HG03103 (cell line): Measurements from ENCODE around the gene BGN.

ENCODE experiments used
- ATAC-seq: cut with Tn5 transposase; IDR thresholded peaks from one replicate; pipeline ENCODE4 v1.9.1; 2021; ENCODE audit warnings: low read depth; ENCODE audit not compliant: unreplicated experiment

Gene BGN

GRCh38 chrX:153494541-153495361 lies at the start of gene BGN:
Gene BGN, plus strand, starts transcription at chrX:153494980. Its CDS starts 9,652 bp downstream, at chrX:153504632.
- ATAC-seq = no peak

GRCh38 chrX:153445106-153445855 lies 49.5 kb upstream of the BGN start:
- ATAC-seq = no peak

- ATAC-seq = no peak
Observed at GRCh38 chrX:153445856-153446635, 48.7 kb upstream of the BGN start, which contains the start of gene TREX2. Gene TREX2, minus strand, starts transcription at chrX:153446056. Its CDS starts 626 bp downstream, at chrX:153445430.

GRCh38 chrX:153446636-153446936 lies 48.2 kb upstream of the BGN start:
- no peak for ATAC-seq

DNA sequence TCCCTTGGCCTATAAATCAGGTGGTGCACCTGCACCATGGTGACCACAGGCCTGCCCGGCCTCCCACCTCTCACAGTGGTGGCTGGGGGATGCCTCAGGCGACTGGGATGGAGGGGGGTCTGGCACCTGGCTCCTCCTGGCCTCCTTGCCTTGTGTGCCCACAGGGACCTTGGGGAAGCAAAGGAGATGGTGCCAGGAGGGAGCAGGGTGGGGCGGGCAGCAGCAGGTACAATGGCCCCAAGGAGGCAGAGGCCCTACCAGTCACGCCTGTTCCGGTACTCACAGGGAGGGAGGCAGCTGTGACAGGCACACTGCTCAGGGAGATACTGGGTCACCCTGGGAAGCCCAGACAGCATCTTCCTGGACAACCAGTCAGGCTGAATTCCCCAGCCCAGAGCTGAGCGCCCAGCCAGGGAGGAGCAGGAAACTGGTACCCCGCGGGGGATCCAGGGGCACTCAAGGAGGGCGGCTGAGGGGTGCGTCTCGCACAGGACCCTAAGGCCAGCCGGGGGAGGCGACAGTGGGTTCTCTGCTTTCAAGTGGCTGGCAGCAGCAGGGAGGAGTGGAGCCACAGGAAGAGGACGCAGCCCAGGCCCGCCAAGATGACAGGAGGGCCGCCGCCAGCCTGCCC lies 47.7 kb upstream of the BGN start:
- ATAC-seq = no peak

DNA sequence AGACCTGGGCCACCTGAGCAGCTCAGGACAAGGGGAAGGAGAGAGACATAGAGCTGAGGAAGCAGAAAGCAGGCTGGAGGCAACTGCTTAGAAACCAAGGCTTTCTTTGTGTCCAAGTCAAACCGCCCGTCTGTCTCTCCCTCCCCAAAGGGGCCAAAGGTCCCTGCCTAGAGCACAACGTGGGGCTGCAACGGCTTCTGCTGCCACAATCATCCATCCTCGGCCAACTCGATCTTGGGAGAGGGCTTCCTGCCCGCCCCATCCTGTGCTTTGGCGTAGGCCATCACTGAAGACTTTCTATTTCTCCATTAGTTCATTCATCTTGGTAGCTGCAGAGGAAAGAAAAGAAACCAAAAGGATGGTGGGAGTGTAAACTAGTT lies 47.2 kb upstream of the BGN start:
- ATAC-seq = no peak

GRCh38 chrX:153448556-153449367 lies 46.0 kb upstream of the BGN start:
- ATAC-seq = no peak

DNA sequence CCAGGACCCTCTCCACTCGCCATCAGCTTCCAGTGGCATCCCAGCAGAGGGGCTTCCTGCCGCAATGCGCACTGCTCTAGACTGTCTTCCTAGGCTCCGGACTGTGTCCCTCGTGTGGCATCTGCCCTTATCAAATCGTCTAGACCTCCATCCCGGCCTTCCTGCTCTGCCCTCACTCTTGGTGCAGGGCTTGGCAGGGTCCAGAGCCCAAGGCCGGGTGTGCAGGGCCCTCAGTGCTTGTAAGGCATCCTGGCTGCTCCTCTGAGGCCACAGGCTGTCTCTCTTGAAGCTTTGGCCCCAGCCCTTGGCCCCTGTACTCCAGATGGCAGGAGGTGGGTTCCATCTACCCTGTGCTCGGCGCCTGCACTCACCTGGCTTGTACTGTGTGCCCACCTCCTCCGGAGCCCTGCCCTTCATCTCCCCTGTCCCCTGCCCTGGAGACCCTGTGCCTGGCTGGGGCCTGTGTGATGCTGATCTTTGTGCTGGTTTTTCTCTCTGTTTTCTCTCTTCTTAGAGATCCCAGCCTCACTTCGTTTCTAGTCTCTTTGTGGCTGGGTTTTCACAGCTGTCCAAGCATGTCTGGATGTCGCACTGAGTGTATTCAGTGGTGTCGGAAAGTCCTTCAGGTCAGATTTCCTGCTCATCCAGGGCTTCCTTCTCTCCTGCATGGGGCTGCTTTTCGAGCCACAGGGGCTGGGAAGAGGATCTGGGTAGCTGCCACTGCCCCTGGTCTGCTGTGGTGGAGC lies 45.2 kb upstream of the BGN start:
- ATAC-seq = no peak

DNA sequence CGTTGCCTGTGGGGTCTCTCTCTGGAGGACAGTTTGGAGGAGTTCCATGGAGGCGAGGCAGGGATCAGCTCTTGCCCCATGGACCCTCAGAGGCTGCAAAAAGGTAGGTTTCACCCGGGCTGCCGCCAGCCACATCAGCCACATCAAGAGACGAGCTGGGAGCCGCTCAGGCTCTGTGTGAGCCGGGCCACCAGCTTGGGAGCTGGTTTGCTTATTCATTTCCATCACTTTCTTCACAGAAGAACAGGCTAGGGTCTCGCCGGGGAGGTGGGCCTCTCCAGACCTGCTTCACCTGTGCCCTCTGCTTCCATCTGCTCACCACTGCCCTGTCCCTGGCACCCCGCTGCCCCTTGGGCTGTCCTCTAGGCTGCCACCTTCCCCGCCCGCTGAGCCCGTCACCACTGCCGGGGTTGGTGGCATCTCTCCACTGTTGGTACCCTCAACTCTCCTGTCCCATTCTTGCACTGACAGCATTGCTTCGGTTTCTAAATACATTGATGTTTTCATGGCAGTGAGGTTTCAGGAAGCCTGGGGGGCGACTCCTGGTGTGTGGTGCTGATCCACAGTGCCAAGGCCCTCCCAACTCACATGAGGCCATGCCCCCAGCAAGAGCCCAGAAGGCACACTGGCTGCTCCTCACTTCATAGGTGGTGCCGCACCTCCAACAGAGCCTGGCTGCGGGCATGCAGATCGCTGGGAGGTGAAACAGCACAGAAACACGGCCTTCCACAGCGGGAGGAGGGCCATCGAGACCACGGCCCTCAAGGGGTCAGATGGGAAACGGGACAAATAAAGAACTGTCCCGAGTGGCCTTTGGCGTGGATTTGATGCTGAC lies 44.4 kb upstream of the BGN start:
- no peak for ATAC-seq

DNA sequence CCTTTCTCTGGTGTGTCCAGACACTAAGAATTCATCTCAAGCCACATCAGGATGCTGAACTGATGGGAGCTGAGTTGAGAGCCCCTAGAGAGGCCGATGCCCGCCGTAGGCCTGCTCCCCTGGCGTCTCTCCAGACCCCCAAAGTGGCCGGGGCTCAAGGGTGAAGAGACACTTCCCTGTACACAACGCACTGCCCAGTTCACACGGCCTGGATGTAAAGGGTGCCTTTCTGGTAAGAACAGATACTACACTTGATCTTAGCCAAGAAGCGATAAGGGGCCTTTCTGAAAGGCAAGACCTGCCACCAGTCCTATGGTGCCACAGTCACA lies 43.9 kb upstream of the BGN start:
- ATAC-seq = no peak

DNA sequence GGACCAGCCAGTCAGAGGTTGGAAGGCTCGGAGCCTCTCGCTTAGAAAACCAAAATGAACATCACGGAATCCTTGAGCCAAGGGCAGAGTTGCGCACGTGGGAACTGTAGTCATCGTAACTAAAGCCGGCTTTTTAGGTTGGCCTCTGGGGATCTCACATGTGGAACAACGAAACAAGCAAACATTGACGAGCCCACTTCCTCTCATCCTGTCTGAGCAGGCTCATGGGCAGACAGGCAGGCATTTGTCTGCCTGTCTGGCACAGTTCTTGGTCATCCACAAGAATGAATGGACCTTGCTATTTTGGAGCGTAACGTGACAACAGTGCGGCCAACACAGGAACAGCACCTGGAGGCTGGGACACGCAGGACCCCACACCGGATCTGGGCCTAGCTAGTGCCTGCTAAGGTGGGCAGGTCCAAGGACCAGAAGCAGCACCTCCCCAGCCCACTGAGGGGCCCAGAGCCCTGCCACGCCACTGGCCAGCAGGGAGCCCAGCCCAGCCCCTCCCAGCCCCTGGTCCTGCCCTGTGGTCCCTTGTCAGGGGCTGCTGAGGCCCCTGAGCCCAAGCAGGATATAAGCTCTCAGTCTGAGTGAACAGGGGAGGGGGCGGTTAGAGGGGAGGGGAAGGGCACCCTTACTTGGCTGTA lies 39.8 kb upstream of the BGN start:
- ATAC-seq = no peak

DNA sequence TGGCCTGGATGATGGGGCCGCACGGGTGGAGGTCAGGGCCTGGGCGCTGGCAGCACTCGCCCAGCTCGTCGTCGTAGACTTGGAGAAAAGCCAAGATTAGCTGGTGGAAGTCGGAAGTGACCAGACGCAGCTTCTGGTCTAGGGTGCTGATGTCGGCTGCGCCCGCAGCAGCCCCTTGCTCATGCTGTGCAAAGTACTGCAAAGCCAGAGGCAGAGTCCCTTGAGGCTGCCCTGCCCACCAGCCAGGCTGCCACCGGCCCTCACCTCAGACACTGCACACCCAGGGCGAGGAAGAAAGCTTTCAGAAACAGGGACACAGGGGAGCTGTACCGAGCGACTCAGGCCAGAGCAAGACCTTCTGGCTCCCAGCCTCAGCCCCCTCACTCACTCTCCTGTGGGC lies 39.2 kb upstream of the BGN start:
- no peak for ATAC-seq

GRCh38 chrX:153456161-153456560 lies 38.6 kb upstream of the BGN start:
- ATAC-seq = no peak

GRCh38 chrX:153456704-153457103 lies 38.1 kb upstream of the BGN start:
- no peak for ATAC-seq

DNA sequence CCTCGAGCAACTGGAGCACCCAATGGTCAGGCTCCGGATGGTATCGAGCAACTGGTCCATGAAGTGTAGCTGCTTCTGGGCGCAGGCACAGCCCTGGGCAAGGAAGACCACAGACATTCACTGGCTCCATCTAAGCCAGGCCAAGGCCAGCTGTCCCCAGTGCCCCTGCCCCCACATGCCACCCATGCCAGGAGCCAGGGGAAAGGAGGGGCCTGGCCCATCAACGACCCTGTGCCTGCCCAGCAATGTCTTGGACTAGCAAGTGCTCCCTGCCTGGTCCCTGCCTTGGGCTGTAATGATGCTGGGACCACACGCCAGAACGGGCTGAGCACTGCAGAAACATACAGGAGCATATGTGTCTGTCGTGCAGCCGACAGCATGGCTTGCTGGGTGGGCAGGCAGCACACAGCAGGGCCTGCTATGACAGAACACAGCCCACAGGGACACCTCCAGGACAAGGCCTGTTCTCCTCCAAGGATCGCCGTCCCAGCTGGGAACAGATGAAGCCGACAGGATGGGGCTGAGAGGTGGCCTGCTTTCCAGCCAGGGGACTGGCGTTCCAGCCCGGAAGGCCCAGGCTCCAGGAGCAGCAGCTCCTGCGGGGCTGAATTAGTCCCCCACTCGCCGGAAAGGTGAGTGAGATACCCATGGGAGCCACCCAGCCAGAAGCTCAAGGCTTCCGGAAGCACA lies 37.5 kb upstream of the BGN start:
- ATAC-seq = no peak

GRCh38 chrX:153457827-153458466 lies 36.8 kb upstream of the BGN start:
- ATAC-seq = no peak

DNA sequence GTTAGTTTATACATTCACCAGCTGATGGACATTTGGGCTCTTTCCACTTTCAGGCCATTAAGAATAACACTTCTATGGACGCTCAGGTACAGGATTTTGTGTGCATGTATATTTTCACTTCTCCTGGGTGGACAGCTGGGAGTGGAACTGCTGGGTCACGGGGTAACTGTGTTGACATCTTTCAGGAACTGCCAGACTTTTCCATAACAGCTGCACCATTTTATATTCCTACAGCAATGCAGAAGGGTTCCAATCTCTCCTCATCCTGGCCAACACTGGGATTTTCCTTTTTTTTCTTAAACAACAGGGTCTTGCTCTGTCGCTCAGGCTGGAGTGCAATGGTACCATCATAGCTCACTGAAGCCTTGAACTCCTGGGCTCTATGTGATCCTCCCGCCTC lies 36.3 kb upstream of the BGN start:
- no peak for ATAC-seq
